Activated CD4-positive, alpha-beta T cell treated with anti-CD3 and anti-CD28 coated beads for 24 hours (primary cell): Measurements from ENCODE around the gene NQO2.
A peak's percentile ranks its signal among the peaks of the same experiment; 100 is the strongest.

ENCODE experiments used
- DNase-seq, 2 donors: peaks; one replicate each; pipeline ENCODE4 v3.0.0-alpha.2; 2020; ENCODE audit warnings: low read depth in 2 of 2

Gene NQO2

GRCh38 chr6:2999618-3000557 lies at the start of gene NQO2:
NQO2 (plus strand) TSS chr6:2999894; CDS start chr6:3006553, 6,659 bp downstream.
- DNase-seq, result peak; percentile 89 to 90

GRCh38 chr6:2950713-2951112 lies 49.0 kb upstream of the NQO2 start:
- DNase-seq, result no peak

- no peak for DNase-seq
These were observed 48.0 kb upstream of the NQO2 start for GRCh38 chr6:2951728-2952127.

GRCh38 chr6:2952557-2953095 lies 47.1 kb upstream of the NQO2 start:
- DNase-seq, result peak; percentile 29 to 40

GRCh38 chr6:2953098-2953497 lies 46.6 kb upstream of the NQO2 start:
- no peak for DNase-seq

GRCh38 chr6:2956930-2957685 lies 42.6 kb upstream of the NQO2 start:
- no peak for DNase-seq

- no peak for DNase-seq
These were observed 41.9 kb upstream of the NQO2 start for GRCh38 chr6:2957696-2958330.

- no peak for DNase-seq
These were observed 41.4 kb upstream of the NQO2 start for GRCh38 chr6:2958331-2958711.

- no peak for DNase-seq
These were observed 40.9 kb upstream of the NQO2 start for GRCh38 chr6:2958776-2959175.

GRCh38 chr6:2959909-2960719 lies 39.6 kb upstream of the NQO2 start:
- DNase-seq, result no peak

GRCh38 chr6:2960935-2961334 lies 38.8 kb upstream of the NQO2 start:
- no peak for DNase-seq

GRCh38 chr6:2961506-2961905 lies 38.2 kb upstream of the NQO2 start:
- no peak for DNase-seq

GRCh38 chr6:2962004-2962403 lies 37.7 kb upstream of the NQO2 start:
- no peak for DNase-seq

- DNase-seq, result no peak
These were observed 37.1 kb upstream of the NQO2 start for GRCh38 chr6:2962636-2963035.

GRCh38 chr6:2963756-2964155 lies 35.9 kb upstream of the NQO2 start:
- DNase-seq, result no peak

GRCh38 chr6:2964793-2965505 lies 34.7 kb upstream of the NQO2 start:
- no peak for DNase-seq

GRCh38 chr6:2966347-2966746 lies 33.3 kb upstream of the NQO2 start:
- no peak for DNase-seq

- DNase-seq, result no peak
These were observed 31.8 kb upstream of the NQO2 start for GRCh38 chr6:2967936-2968335.

- DNase-seq, result no peak
These were observed 31.0 kb upstream of the NQO2 start for GRCh38 chr6:2968600-2969135.

GRCh38 chr6:2969549-2969948 lies 30.1 kb upstream of the NQO2 start:
- DNase-seq, result no peak
